Neuronal stem cell (in vitro differentiated cells): Measurements from ENCODE around the gene MRPL33.

Experiments
- DNase-seq: peaks from one replicate; pipeline ENCODE4 v3.0.0-alpha.2; 2013; ENCODE audit warnings: low spot score
- H2AFZ ChIP-seq: one replicate; pipeline ENCODE4 v1.6.1; 2013; ENCODE audit warnings: mild to moderate bottlenecking, low read length, inconsistent platforms
- H2AK5ac ChIP-seq: 2 replicates; pipeline ENCODE4 v1.6.1; 2013; ENCODE audit warnings: low read depth, mild to moderate bottlenecking, inconsistent platforms, low read length, moderate library complexity, mixed read lengths
- H2BK120ac ChIP-seq: 2 replicates; pipeline ENCODE4 v1.6.1; 2013; ENCODE audit warnings: low read depth, mild to moderate bottlenecking, inconsistent platforms, low read length, moderate library complexity, mixed read lengths
- H2BK12ac ChIP-seq: one replicate; pipeline ENCODE4 v1.6.1; 2013; ENCODE audit warnings: low read length, inconsistent platforms
- H2BK15ac ChIP-seq: 2 replicates; pipeline ENCODE4 v1.6.1; 2013; ENCODE audit warnings: mild to moderate bottlenecking, low read length, inconsistent platforms, mixed read lengths
- H2BK5ac ChIP-seq: one replicate; pipeline ENCODE4 v1.6.1; 2013; ENCODE audit warnings: inconsistent platforms, mild to moderate bottlenecking, low read length, moderate library complexity
- H3K14ac ChIP-seq: one replicate; pipeline ENCODE4 v1.6.1; 2013; ENCODE audit warnings: low read length, inconsistent platforms
- H3K18ac ChIP-seq: 2 replicates; pipeline ENCODE4 v1.6.1; 2013; ENCODE audit warnings: low read length, inconsistent platforms
- H3K23ac ChIP-seq: 2 replicates; pipeline ENCODE4 v1.6.1; 2013; ENCODE audit warnings: low read depth, mild to moderate bottlenecking, mixed read lengths, low read length, inconsistent platforms; ENCODE audit not compliant: poor library complexity
- H3K27ac ChIP-seq: replicated peaks from 3 replicates; pipeline ENCODE4 v1.5.1; 2013; ENCODE audit warnings: low read length, inconsistent platforms
- H3K27me3 ChIP-seq, 3 experiments: 2 replicates each; pipeline ENCODE4 v1.6.1; 2013; ENCODE audit warnings: low read length in 3 of 3, mild to moderate bottlenecking in 2 of 3, inconsistent platforms in 1 of 3, low read depth in 1 of 3, mixed read lengths in 1 of 3, moderate library complexity in 1 of 3; ENCODE audit not compliant: control insufficient read depth in 3 of 3, insufficient read depth in 3 of 3
- H3K36me3 ChIP-seq, 2 donors: replicated peaks in 1 of 2; 2 replicates each; pipeline ENCODE4 v1.6.1; 2013; ENCODE audit warnings: low read length in 2 of 2; ENCODE audit not compliant: control insufficient read depth in 2 of 2, insufficient read depth in 2 of 2
- H3K4ac ChIP-seq: 2 replicates; pipeline ENCODE4 v1.6.1; 2013; ENCODE audit warnings: inconsistent platforms, mild to moderate bottlenecking, low read length, moderate library complexity
- H3K4me1 ChIP-seq, 2 donors: 1 replicate in 1 of 2; 2 replicates in 1 of 2; pipeline ENCODE4 v1.6.1; 2013; ENCODE audit warnings: low read length in 2 of 2, low read depth in 1 of 2; ENCODE audit not compliant: control insufficient read depth in 2 of 2, insufficient read depth in 1 of 2
- H3K4me2 ChIP-seq: one replicate; pipeline ENCODE4 v1.6.1; 2013; ENCODE audit warnings: mild to moderate bottlenecking, low read length, inconsistent platforms; ENCODE audit not compliant: insufficient read depth, poor library complexity, severe bottlenecking
- H3K4me3 ChIP-seq, 2 donors: 2 replicates each; pipeline ENCODE4 v1.5.1; 2013; ENCODE audit warnings: low read length in 2 of 2, mild to moderate bottlenecking in 2 of 2, inconsistent platforms in 1 of 2, moderate library complexity in 1 of 2
- H3K79me1 ChIP-seq: one replicate; pipeline ENCODE4 v1.6.1; 2013; ENCODE audit warnings: low read depth, mild to moderate bottlenecking, inconsistent platforms, low read length, moderate library complexity
- H3K9ac ChIP-seq: one replicate; pipeline ENCODE4 v1.6.1; 2013; ENCODE audit warnings: mild to moderate bottlenecking, low read depth, low read length, inconsistent platforms; ENCODE audit not compliant: poor library complexity
- H3K9me3 ChIP-seq, 2 donors: replicated peaks in 1 of 2; 2 replicates each; pipeline versions ENCODE3 to v1.6.1; 2013; ENCODE audit warnings: low read length in 2 of 2, mild to moderate bottlenecking in 2 of 2, inconsistent platforms in 1 of 2, low read depth in 1 of 2, mixed read lengths in 1 of 2, moderate library complexity in 1 of 2; ENCODE audit not compliant: control insufficient read depth in 2 of 2, insufficient read depth in 1 of 2
- H4K8ac ChIP-seq: one replicate; pipeline ENCODE4 v1.6.1; 2013; ENCODE audit warnings: low read depth, mild to moderate bottlenecking, inconsistent platforms, low read length, moderate library complexity
- H4K91ac ChIP-seq: one replicate; pipeline ENCODE4 v1.6.1; 2013; ENCODE audit warnings: low read length, low read depth, mild to moderate bottlenecking, inconsistent platforms; ENCODE audit not compliant: poor library complexity
- WGBS, 2 donors: extraction: QIAGEN DNeasy Blood & Tissue Kit; methylation state at CpG; one replicate each; pipeline ENCODE4 v1.1.7; 2013; ENCODE audit warnings: missing lambda C conversion rate in 2 of 2, mixed read lengths in 1 of 2; ENCODE audit not compliant: insufficient read length in 2 of 2, insufficient replicate concordance in 1 of 2; ENCODE audit errors: extremely low coverage in 2 of 2; 5-methylcytosine and 5-hydroxymethylcytosine counted together

The MRPL33 gene

GRCh38 chr2:27729198-27729597 lies 42.3 kb upstream of the MRPL33 start:
- no peak overlapping the region for H2AK5ac ChIP-seq
- no peak overlapping the region for H2BK15ac ChIP-seq
- H3K14ac ChIP-seq = no peak overlapping the region
- H3K36me3 ChIP-seq = no peaks in the 10 kb centered on the region
- WGBS, 2 donors = no CpG with 5 or more reads among the region's 4 CpGs
- H3K79me1 ChIP-seq = no peaks in the 10 kb centered on the region
- H3K4me2 ChIP-seq = no peak overlapping the region
- H4K8ac ChIP-seq = no peak overlapping the region
- H3K4ac ChIP-seq = no peak overlapping the region
- no peak overlapping the region for H2BK12ac ChIP-seq
- no peaks in the 10 kb centered on the region for H3K9me3 ChIP-seq
- no peak overlapping the region for H2AFZ ChIP-seq
- H3K4me3 ChIP-seq = no peak overlapping the region
- H4K91ac ChIP-seq = no peak overlapping the region
- H3K9ac ChIP-seq = no peak overlapping the region
- no peak overlapping the region for H2BK5ac ChIP-seq
- H3K23ac ChIP-seq = no peak overlapping the region
- DNase-seq = no peak
- H3K18ac ChIP-seq = no peak overlapping the region
- no peak overlapping the region for H3K27ac ChIP-seq
- no peak overlapping the region for H2BK120ac ChIP-seq
- H3K27me3 ChIP-seq = no peaks in the 10 kb centered on the region
- peaks cover 4 to 14% of the 10 kb centered on the region in 2 donors for H3K4me1 ChIP-seq

- no CpG with 5 or more reads among the region's 4 CpGs for WGBS, 2 donors
- H3K79me1 ChIP-seq = no peaks in the 10 kb centered on the region
- H2BK5ac ChIP-seq = no peak overlapping the region
- no peak overlapping the region for H2BK12ac ChIP-seq
- H2BK120ac ChIP-seq = no peak overlapping the region
- DNase-seq = no peak
- H3K9ac ChIP-seq = no peak overlapping the region
- H3K36me3 ChIP-seq = no peaks in the 10 kb centered on the region
- H3K27ac ChIP-seq = no peak overlapping the region
- no peak overlapping the region for H3K4me2 ChIP-seq
- H3K14ac ChIP-seq = no peak overlapping the region
- no peak overlapping the region for H4K8ac ChIP-seq
- no peak overlapping the region for H4K91ac ChIP-seq
- H3K27me3 ChIP-seq = no peaks in the 10 kb centered on the region
- no peak overlapping the region for H2BK15ac ChIP-seq
- peaks cover 2 to 10% of the 10 kb centered on the region in 2 donors for H3K4me1 ChIP-seq
- no peak overlapping the region for H3K18ac ChIP-seq
- H3K9me3 ChIP-seq = no peaks in the 10 kb centered on the region
- H3K23ac ChIP-seq = no peak overlapping the region
- no peak overlapping the region for H3K4me3 ChIP-seq
- H2AFZ ChIP-seq = no peak overlapping the region
- no peak overlapping the region for H2AK5ac ChIP-seq
- H3K4ac ChIP-seq = no peak overlapping the region
These were observed 41.9 kb upstream of the MRPL33 start for GRCh38 chr2:27729614-27730013.

GRCh38 chr2:27730261-27730662 lies 41.3 kb upstream of the MRPL33 start:
- H4K8ac ChIP-seq = no peak overlapping the region
- H4K91ac ChIP-seq = no peak overlapping the region
- no peak overlapping the region for H2BK15ac ChIP-seq
- H3K18ac ChIP-seq = no peak overlapping the region
- no peak overlapping the region for H2BK5ac ChIP-seq
- H3K27me3 ChIP-seq = peaks cover 0 to 4% (median 0%) of the 10 kb centered on the region in 3 experiments
- H3K9me3 ChIP-seq = no peaks in the 10 kb centered on the region
- H2BK120ac ChIP-seq = no peak overlapping the region
- H3K79me1 ChIP-seq = no peaks in the 10 kb centered on the region
- peaks cover 3 to 5% of the 10 kb centered on the region in 2 donors for H3K4me1 ChIP-seq
- H3K4me2 ChIP-seq = no peak overlapping the region
- H3K14ac ChIP-seq = no peak overlapping the region
- no peak overlapping the region for H3K23ac ChIP-seq
- H2BK12ac ChIP-seq = no peak overlapping the region
- H2AK5ac ChIP-seq = no peak overlapping the region
- no peak overlapping the region for H3K27ac ChIP-seq
- no peak overlapping the region for H3K9ac ChIP-seq
- no peak for DNase-seq
- no peaks in the 10 kb centered on the region for H3K36me3 ChIP-seq
- no CpG with 5 or more reads among the region's 3 CpGs for WGBS, 2 donors
- H3K4ac ChIP-seq = no peak overlapping the region
- H3K4me3 ChIP-seq = no peak overlapping the region
- H2AFZ ChIP-seq = peak overlapping the region; percentile 15

GRCh38 chr2:27730980-27731691 lies 40.4 kb upstream of the MRPL33 start:
- Histone ChIP-seq H3K36me3 (no peaks in the 10 kb centered on the region), H3K4me2 (no peak overlapping the region), H3K27me3 (peaks cover 0 to 9% (median 0%) of the 10 kb centered on the region in 3 experiments), H3K14ac (no peak overlapping the region), H4K91ac (no peak overlapping the region), H3K4me3 (no peak overlapping the region), H3K4ac (no peak overlapping the region), H3K79me1 (no peaks in the 10 kb centered on the region), H3K4me1 (peaks cover 0 to 9% of the 10 kb centered on the region in 2 donors), H2AFZ (no peak overlapping the region), H3K18ac (no peak overlapping the region), H2BK12ac (no peak overlapping the region), H2BK120ac (no peak overlapping the region), H2BK5ac (no peak overlapping the region), H3K23ac (no peak overlapping the region), H3K9ac (no peak overlapping the region), H4K8ac (no peak overlapping the region), H2BK15ac (no peak overlapping the region), H3K27ac (no peak overlapping the region), H2AK5ac (no peak overlapping the region), H3K9me3 (no peaks in the 10 kb centered on the region)
- WGBS, 2 donors = no CpG with 5 or more reads among the region's 4 CpGs
- DNase-seq = no peak
